Hematopoietic multipotent progenitor cell treated with erythropoietin and hydrocortisone succinate and interleukin-3 and kit ligand, for 17 days (in vitro differentiated cells): ENCODE measurements around the gene BORCS6.
A peak's percentile ranks its signal among the peaks of the same experiment; 100 is the strongest.

Source experiments
- DNase-seq: peaks from one replicate; pipeline ENCODE4 v3.0.0-alpha.2; 2015; ENCODE audit warnings: low spot score

BORCS6 gene

GRCh38 chr17:8154608-8155155, 35.3 kb downstream of the BORCS6 start:
- no peak for DNase-seq

- peak; percentile 98 for DNase-seq
These were observed 35.9 kb downstream of the BORCS6 start for GRCh38 chr17:8153957-8154607.

GRCh38 chr17:8153525-8153956, 36.4 kb downstream of the BORCS6 start:
- peak; percentile 51 for DNase-seq

- DNase-seq = no peak
These were observed 36.9 kb downstream of the BORCS6 start for GRCh38 chr17:8153031-8153451.

GRCh38 chr17:8152112-8152775, 37.7 kb downstream of the BORCS6 start, which contains the start of gene PER1:
PER1 (minus strand) TSS chr17:8152404; CDS start chr17:8150706, 1,698 bp downstream.
- peak; percentile 96 for DNase-seq

GRCh38 chr17:8151641-8152111, 38.3 kb downstream of the BORCS6 start:
- DNase-seq = peak; percentile 38

GRCh38 chr17:8151120-8151640, 38.8 kb downstream of the BORCS6 start:
- peak; percentile 67 for DNase-seq

- no peak for DNase-seq
These were observed 39.5 kb downstream of the BORCS6 start for GRCh38 chr17:8150194-8151119.

- DNase-seq = no peak
These were observed 40.4 kb downstream of the BORCS6 start for GRCh38 chr17:8149419-8150193.

- DNase-seq = no peak
These were observed 41.4 kb downstream of the BORCS6 start for GRCh38 chr17:8148560-8148959.

- DNase-seq = no peak
These were observed 42.1 kb downstream of the BORCS6 start for GRCh38 chr17:8147805-8148404.

GRCh38 chr17:8147141-8147804, 42.7 kb downstream of the BORCS6 start:
- DNase-seq = no peak

GRCh38 chr17:8146381-8147140, 43.4 kb downstream of the BORCS6 start:
- DNase-seq = no peak

GRCh38 chr17:8145811-8146210, 44.2 kb downstream of the BORCS6 start:
- DNase-seq = no peak

GRCh38 chr17:8144401-8145231, 45.4 kb downstream of the BORCS6 start:
- DNase-seq = no peak

- no peak for DNase-seq
These were observed 46.2 kb downstream of the BORCS6 start for GRCh38 chr17:8143581-8144400.

GRCh38 chr17:8142887-8143580, 46.9 kb downstream of the BORCS6 start:
- no peak for DNase-seq
